ENCODE results near the gene JSRP1. TPM values are rescaled to one million over a fixed set of nuclear protein-coding genes. Genes with fewer than 3 reads are reported as not detected.

Gene JSRP1
- total RNA-seq, 1 donor from 2014 or later = 0.36 TPM

DNA sequence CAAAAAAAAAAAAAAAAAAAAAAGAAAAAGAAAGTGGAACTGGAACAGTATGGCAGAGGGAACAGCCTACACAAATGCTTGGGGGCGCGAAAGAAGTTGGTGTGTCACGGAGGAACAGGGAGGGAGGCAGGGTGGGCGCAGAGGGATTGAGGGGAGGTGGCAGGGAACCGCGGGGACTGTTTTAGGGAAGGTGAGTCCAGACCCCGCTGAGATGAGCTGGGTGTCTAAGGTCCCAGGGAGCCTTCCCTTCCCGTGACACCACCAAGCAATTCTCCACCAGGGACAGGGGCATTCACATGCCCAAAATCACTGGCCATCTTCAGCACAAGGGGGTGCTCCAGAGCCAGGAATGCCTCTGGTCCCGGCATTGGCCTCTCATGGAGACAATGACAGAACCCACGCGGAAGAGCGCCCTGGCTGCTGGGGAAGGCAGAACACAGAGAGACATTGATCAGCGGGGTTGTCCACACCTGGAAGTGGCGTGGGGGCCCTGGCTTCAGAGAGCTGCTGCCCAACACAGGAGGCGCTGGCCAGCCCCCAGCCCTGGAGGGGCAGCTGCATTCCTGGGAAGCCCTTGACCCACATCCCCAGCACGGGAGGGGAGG, 18.8 kb upstream of the JSRP1 start:
- Histone ChIP-seq H3K4me3 (peak overlapping the region; percentile 32), H3K27ac (replicated peaks) (peak overlapping the region; percentile 56), H3K27me3 (ENCODE audit: low read depth) (no peaks in the 10 kb centered on the region), H3K4me1 (peaks cover 61% of the 10 kb centered on the region), H3K36me3 (peaks cover 26% of the 10 kb centered on the region), H3K9me3 (replicated peaks) (no peaks in the 10 kb centered on the region)
- DNase-seq = peak; percentile 64
- TF ChIP-seq, protein P1, sequence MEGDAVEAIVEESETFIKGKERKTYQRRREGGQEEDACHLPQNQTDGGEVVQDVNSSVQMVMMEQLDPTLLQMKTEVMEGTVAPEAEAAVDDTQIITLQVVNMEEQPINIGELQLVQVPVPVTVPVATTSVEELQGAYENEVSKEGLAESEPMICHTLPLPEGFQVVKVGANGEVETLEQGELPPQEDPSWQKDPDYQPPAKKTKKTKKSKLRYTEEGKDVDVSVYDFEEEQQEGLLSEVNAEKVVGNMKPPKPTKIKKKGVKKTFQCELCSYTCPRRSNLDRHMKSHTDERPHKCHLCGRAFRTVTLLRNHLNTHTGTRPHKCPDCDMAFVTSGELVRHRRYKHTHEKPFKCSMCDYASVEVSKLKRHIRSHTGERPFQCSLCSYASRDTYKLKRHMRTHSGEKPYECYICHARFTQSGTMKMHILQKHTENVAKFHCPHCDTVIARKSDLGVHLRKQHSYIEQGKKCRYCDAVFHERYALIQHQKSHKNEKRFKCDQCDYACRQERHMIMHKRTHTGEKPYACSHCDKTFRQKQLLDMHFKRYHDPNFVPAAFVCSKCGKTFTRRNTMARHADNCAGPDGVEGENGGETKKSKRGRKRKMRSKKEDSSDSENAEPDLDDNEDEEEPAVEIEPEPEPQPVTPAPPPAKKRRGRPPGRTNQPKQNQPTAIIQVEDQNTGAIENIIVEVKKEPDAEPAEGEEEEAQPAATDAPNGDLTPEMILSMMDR (IDR thresholded peaks at IDR 0.05; ENCODE audit: borderline replicate concordance) = peak; percentile 66
- intact Hi-C loops (cut with micrococcal nuclease) = no loop called here

DNA sequence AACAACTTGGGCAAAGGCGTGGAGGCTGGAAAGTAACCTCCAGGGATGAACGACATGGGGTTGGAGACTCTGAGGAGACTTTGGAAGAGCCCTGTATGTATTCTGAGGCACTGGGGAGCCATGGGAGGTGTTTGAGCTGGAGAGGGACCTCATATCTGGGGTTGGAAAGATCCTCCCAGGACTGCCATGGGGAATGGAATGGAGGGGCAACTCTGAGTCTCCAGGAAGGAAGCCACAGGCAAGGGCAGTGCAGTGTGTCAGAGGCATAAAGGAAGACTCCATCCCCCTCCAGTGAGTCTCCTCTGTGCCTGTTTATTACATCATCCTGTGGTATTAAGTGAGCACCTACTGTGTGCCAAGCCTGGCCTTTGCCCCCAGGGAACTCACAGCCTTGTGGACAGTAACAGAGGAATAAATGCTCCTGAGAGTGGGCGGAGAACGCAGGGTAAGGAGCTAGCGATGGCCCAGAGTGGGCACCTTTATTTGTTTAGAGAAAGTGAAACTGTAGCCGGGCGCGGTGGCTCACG, 18.0 kb upstream of the JSRP1 start:
- Histone ChIP-seq H3K27me3 (ENCODE audit: low read depth) (no peaks in the 10 kb centered on the region), H3K4me1 (peaks cover 68% of the 10 kb centered on the region), H3K36me3 (peaks cover 26% of the 10 kb centered on the region), H3K27ac (replicated peaks) (peak overlapping the region; percentile 98), H3K9me3 (replicated peaks) (no peaks in the 10 kb centered on the region), H3K4me3 (peak overlapping the region; percentile 99)
- intact Hi-C loops (cut with micrococcal nuclease) = no loop called here
- DNase-seq = no peak
- TF ChIP-seq, protein P1 (IDR thresholded peaks at IDR 0.05; ENCODE audit: borderline replicate concordance) = no peak

DNA sequence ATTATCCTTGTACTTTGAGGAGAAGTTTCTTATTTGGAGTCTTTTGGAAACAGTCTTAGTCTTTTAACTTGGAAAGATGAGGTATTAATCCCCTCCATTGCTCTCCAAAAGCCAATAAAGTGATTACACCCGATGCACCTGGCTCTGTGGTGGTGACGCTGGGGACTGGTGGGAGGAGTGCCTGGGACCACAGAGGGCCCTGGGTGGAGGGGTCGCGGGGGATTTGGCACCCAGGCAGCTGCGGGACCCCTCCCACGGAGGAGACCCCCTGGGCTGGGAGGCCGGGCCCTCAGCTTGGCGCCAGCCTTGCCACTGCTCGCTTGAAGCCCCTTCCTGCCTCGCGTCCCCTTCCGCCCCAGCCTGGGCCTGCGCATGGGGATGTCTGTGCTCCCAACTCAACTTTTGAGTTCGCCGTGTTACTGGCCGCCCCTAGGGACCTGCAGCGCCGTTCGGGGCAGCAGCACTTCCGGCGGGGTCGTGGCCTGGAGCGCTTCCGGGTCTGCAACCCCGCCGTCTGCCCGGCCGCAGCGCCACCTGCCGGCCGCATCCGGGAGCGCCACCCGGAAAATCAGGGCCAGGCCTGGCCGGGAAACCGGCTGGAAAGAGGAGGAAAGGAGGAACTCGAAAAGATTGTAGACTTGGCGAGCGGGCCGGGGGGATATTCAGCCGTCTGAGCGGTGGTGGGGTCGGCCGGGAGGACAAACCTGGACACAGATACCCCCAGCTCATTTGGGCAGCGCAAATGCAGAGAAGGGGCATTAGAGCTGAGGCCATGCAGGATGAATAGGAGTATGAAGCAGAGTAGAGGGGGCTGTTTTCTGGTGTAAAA, 17.4 kb upstream of the JSRP1 start:
- intact Hi-C loops (cut with micrococcal nuclease) = no loop called here
- DNase-seq = peak; percentile 78
- peaks cover 26% of the 10 kb centered on the region for H3K36me3 ChIP-seq
- peak overlapping the region; percentile 98 for H3K27ac ChIP-seq (replicated peaks)
- peak overlapping the region; percentile 99 for H3K4me3 ChIP-seq
- TF ChIP-seq, protein P1 (IDR thresholded peaks at IDR 0.05; ENCODE audit: borderline replicate concordance) = peak; percentile 98
- peaks cover 72% of the 10 kb centered on the region for H3K4me1 ChIP-seq
- no peaks in the 10 kb centered on the region for H3K9me3 ChIP-seq (replicated peaks)
- H3K27me3 ChIP-seq (ENCODE audit: low read depth) = no peaks in the 10 kb centered on the region

DNA sequence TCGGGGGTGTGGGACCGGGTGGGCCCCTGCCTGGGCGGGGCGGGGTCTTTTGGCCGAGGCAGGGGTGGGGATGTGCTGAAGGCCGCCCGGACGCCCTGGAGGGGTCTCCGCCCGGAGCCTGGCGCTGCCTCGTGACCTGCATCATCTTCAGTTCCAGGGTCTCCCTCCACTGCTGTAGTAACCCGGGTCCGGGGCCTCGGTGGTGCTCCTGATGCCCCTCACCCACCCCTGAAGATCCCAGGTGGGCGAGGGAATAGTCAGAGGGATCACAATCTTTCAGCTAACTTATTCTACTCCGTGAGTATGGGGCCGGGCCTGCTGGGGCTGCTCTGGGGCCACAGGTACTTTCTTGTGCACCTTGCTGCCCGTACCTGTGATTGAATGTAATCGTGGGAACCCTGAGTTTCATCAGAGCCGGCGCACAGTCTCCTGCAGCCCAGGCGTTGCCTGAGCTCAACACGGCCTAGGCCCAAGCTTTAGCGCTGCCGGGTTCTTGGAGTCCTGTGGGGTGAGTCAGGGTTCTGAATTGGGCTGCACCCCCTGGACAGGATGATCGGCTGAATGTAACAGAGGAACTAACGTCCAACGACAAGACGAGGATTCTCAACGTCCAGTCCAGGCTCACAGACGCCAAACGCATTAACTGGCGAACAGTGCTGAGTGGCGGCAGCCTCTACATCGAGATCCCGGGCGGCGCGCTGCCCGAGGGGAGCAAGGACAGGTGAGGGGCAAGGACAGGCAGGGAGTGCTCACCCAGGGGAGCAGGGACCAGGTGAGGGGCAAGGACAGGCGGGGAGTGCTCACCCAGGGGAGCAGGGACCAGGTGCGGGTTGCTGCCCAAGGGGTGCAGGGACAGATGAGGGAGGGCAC, 15.3 kb upstream of the JSRP1 start:
- Histone ChIP-seq H3K4me1 (peaks cover 78% of the 10 kb centered on the region), H3K4me3 (peak overlapping the region; percentile 99), H3K27me3 (ENCODE audit: low read depth) (no peaks in the 10 kb centered on the region), H3K9me3 (replicated peaks) (no peaks in the 10 kb centered on the region), H3K36me3 (peaks cover 26% of the 10 kb centered on the region), H3K27ac (replicated peaks) (peak overlapping the region; percentile 98)
- intact Hi-C loops (cut with micrococcal nuclease) = no loop called here
- no peak for DNase-seq
- TF ChIP-seq, protein P1 (IDR thresholded peaks at IDR 0.05; ENCODE audit: borderline replicate concordance) = no peak
